ENCODE data around the gene HBA2.
"Not testable (repeated sequence)": the region's sequence is repeated elsewhere in the genome, so short reads cannot be mapped to it uniquely, and the experiment has no call there.

Gene HBA2

GRCh38 chr16:176006-176405 lies 3.3 kb downstream of the HBA2 start:
- DNase-seq: not testable (repeated sequence)

- DNase-seq: not testable (repeated sequence)
These were observed 4.1 kb downstream of the HBA2 start, which contains the start of gene HBA1 for GRCh38 chr16:176477-177382. TSS of gene HBA1 (plus strand) at chr16:176680. CDS start at chr16:176717, 37 bp downstream.

- no peak for DNase-seq
These were observed 4.7 kb downstream of the HBA2 start for GRCh38 chr16:177394-177822.

- no peak for DNase-seq
These were observed 5.4 kb downstream of the HBA2 start for GRCh38 chr16:177981-178667.

- no peak for DNase-seq
These were observed 6.0 kb downstream of the HBA2 start for GRCh38 chr16:178668-179015.

- no peak for DNase-seq
These were observed 6.8 kb downstream of the HBA2 start for GRCh38 chr16:179211-180092.

GRCh38 chr16:180101-180675 lies 7.5 kb downstream of the HBA2 start, which contains the start of gene HBQ1:
TSS of gene HBQ1 (plus strand) at chr16:180459. CDS start at chr16:180487, 28 bp downstream.
- no peak for DNase-seq

- DNase-seq: no peak
These were observed 8.2 kb downstream of the HBA2 start for GRCh38 chr16:180681-181564.

GRCh38 chr16:181565-182021 lies 8.9 kb downstream of the HBA2 start:
- no peak for DNase-seq

GRCh38 chr16:183005-183404 lies 10.3 kb downstream of the HBA2 start:
- no peak for DNase-seq

GRCh38 chr16:185213-185612 lies 12.5 kb downstream of the HBA2 start:
- no peak for DNase-seq

GRCh38 chr16:185691-186090 lies 13.0 kb downstream of the HBA2 start:
- no peak for DNase-seq

- DNase-seq: no peak
These were observed 14.7 kb downstream of the HBA2 start for GRCh38 chr16:187330-187729.

GRCh38 chr16:188674-189073 lies 16.0 kb downstream of the HBA2 start:
- DNase-seq: no peak

GRCh38 chr16:189604-190186 lies 17.0 kb downstream of the HBA2 start:
- DNase-seq: no peak

GRCh38 chr16:191831-192230 lies 19.2 kb downstream of the HBA2 start:
- DNase-seq: no peak

GRCh38 chr16:192686-193085 lies 20.0 kb downstream of the HBA2 start:
- DNase-seq: no peak

- no peak for DNase-seq
These were observed 20.8 kb downstream of the HBA2 start for GRCh38 chr16:193441-193840.

GRCh38 chr16:194516-194915 lies 21.8 kb downstream of the HBA2 start:
- no peak for DNase-seq

- DNase-seq: no peak
These were observed 27.7 kb downstream of the HBA2 start for GRCh38 chr16:200388-200787.

GRCh38 chr16:203246-203645 lies 30.6 kb downstream of the HBA2 start:
- no peak for DNase-seq
